HepG2 (cell line): ENCODE results near the gene TPD52L2. TPM values are rescaled to one million over a fixed set of nuclear protein-coding genes. Genes with fewer than 3 reads are reported as not detected.

Experiments
- BCL3 ChIP-seq: sonication (generic); formaldehyde crosslinking; IDR thresholded peaks from 2 replicates; pipeline ENCODE4 v1.5.1; 2020; ENCODE audit warnings: mild to moderate bottlenecking, missing genetic modification reagents, moderate library complexity
- DMAP1 ChIP-seq: IDR thresholded peaks from 2 replicates; pipeline ENCODE4 v1.6.1; 2016
- MTA3 ChIP-seq: sonication (generic); formaldehyde crosslinking; IDR thresholded peaks from 2 replicates; pipeline ENCODE4 v1.4.0; 2020; ENCODE audit warnings: missing genetic modification reagents
- PRDM4 ChIP-seq: sonication (generic); formaldehyde crosslinking; IDR thresholded peaks from 2 replicates; pipeline ENCODE4 v1.9.0; 2021; ENCODE audit warnings: missing genetic modification reagents, borderline replicate concordance
- REST ChIP-seq, 2 experiments: IDR thresholded peaks; 2 replicates each; pipeline ENCODE4 v1.6.1; 2011 to 2012; ENCODE audit warnings: low read length in 2 of 2, borderline replicate concordance in 1 of 2, low read depth in 1 of 2, mild to moderate bottlenecking in 1 of 2, moderate library complexity in 1 of 2
- SIN3B ChIP-seq: fragments of 150-350 bp; IDR thresholded peaks from 2 replicates; pipeline ENCODE4 v1.6.1; 2014; ENCODE audit warnings: low read length
- ZNF776 ChIP-seq: sonication (generic); formaldehyde crosslinking; IDR thresholded peaks from 2 replicates; pipeline ENCODE4 v1.4.0; 2020; ENCODE audit warnings: mild to moderate bottlenecking, missing genetic modification reagents
- ZSCAN21 ChIP-seq: sonication (generic); formaldehyde crosslinking; IDR thresholded peaks from 2 replicates; pipeline ENCODE4 v1.8.0; 2022; ENCODE audit warnings: mild to moderate bottlenecking, missing genetic modification reagents, moderate library complexity, borderline replicate concordance
- polyA plus RNA-seq, 8 experiments: library from polyadenylated mRNA; depleted of rRNA in 3 of 8; stranded (reverse) in 7 of 8; unstranded in 1 of 8; fragments of >200 nt; fragmentation: Illumina TruSeq in 4 of 8; extraction: Trizol in 4 of 8; gene quantifications; 2 replicates each; pipeline versions ENCODE4 v1.2.1 to v1.2.3, GENCODE V29; 2011 to 2016; ENCODE audit warnings: low read depth in 4 of 8, missing spikeins in 1 of 8, mixed read lengths in 1 of 8; ENCODE audit not compliant: insufficient read depth in 1 of 8
- total RNA-seq, 5 experiments: library from RNA; depleted of rRNA; stranded (reverse); fragments of >200 nt; fragmentation: Illumina TruSeq; extraction: Trizol; gene quantifications; 2 replicates each; pipeline ENCODE4 v1.2.3, GENCODE V29; 2016; ENCODE audit warnings: low read depth in 1 of 5
- TF ChIP-seq, protein P1 (sequence below): sonication (generic); formaldehyde crosslinking; IDR thresholded peaks from 2 replicates; pipeline ENCODE4 v1.4.0; 2020; ENCODE audit warnings: mild to moderate bottlenecking, missing genetic modification reagents
- TF ChIP-seq, protein P2 (sequence below): sonication (generic); formaldehyde crosslinking; IDR thresholded peaks from 2 replicates; pipeline ENCODE4 v1.5.1; 2020; ENCODE audit warnings: mild to moderate bottlenecking, missing genetic modification reagents

Gene TPD52L2
- total and polyA plus RNA-seq, 2 of the 13 experiments (the other 11 are each of a cell fraction or from before 2014, with no cell fraction given) = 156 to 184 TPM

DNA sequence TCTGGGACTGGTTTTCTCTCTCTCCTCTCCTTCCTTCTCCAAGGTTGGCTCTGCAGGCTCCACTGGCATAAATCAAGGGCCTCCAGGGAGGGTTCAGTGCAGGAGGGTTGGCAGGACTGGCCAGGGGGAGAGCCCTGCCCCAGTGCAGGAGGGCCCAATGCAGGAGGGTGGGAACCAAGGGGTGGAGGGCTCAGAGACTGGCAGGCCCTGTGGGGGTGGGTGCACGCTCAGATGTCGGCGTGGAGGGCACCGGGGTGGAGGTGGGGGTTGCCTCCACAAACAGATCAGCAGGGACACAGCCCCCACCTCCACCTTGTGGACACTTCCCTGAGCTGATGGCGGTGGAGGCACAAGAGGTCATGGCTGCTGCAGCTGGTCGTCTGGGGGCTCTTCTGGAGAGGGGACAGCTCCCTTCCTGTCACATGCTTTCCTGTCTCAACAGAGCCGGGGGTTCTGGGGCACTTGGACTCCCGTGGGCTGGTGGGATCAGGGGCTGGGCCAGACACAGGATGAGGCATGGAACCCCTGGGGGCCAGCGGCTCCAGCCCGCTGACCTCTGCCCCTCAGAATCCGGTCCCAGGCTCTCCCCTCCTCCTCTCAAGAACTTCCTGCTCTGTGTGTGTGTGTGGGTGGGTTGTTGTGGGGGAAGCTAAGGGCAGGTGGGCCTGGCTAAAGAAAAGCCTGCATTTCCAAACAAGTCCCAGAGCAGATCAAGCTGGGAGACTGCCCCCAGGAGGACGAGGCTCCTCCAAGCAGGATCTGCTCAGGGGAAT lies 6.5 kb upstream of the TPD52L2 start (continued):
- 0 out of 2 replicates have a peak, but pooled peaks have one; percentile 30 for TF ChIP-seq PRDM4 (CRISPR knock-in tag)
- peak; percentile 76; the same call in 1 of the 2 replicates for TF ChIP-seq BCL3 (CRISPR knock-in tag)
- peak; percentile 60; the same call in 1 of the 2 replicates for TF ChIP-seq ZSCAN21 (CRISPR knock-in tag)
- peak; percentile 61; the same call in 1 of the 2 replicates for TF ChIP-seq DMAP1 (CRISPR knock-in tag)
- no peak for TF ChIP-seq ZNF776
- TF ChIP-seq, protein P1, sequence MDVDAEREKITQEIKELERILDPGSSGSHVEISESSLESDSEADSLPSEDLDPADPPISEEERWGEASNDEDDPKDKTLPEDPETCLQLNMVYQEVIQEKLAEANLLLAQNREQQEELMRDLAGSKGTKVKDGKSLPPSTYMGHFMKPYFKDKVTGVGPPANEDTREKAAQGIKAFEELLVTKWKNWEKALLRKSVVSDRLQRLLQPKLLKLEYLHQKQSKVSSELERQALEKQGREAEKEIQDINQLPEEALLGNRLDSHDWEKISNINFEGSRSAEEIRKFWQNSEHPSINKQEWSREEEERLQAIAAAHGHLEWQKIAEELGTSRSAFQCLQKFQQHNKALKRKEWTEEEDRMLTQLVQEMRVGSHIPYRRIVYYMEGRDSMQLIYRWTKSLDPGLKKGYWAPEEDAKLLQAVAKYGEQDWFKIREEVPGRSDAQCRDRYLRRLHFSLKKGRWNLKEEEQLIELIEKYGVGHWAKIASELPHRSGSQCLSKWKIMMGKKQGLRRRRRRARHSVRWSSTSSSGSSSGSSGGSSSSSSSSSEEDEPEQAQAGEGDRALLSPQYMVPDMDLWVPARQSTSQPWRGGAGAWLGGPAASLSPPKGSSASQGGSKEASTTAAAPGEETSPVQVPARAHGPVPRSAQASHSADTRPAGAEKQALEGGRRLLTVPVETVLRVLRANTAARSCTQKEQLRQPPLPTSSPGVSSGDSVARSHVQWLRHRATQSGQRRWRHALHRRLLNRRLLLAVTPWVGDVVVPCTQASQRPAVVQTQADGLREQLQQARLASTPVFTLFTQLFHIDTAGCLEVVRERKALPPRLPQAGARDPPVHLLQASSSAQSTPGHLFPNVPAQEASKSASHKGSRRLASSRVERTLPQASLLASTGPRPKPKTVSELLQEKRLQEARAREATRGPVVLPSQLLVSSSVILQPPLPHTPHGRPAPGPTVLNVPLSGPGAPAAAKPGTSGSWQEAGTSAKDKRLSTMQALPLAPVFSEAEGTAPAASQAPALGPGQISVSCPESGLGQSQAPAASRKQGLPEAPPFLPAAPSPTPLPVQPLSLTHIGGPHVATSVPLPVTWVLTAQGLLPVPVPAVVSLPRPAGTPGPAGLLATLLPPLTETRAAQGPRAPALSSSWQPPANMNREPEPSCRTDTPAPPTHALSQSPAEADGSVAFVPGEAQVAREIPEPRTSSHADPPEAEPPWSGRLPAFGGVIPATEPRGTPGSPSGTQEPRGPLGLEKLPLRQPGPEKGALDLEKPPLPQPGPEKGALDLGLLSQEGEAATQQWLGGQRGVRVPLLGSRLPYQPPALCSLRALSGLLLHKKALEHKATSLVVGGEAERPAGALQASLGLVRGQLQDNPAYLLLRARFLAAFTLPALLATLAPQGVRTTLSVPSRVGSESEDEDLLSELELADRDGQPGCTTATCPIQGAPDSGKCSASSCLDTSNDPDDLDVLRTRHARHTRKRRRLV (CRISPR knock-in tag) = no peak
- no peak for TF ChIP-seq MTA3 (CRISPR knock-in tag)
- no peak for TF ChIP-seq SIN3B
- TF ChIP-seq REST (IDR thresholded peaks at IDR 0.05; ENCODE audit: borderline replicate concordance in 1 of 2, low read depth in 1 of 2, low read length in 2 of 2) = 0 out of 4 replicates have a peak, but pooled peaks of 1 of the 2 experiments have one; percentile 18
- TF ChIP-seq, protein P2, sequence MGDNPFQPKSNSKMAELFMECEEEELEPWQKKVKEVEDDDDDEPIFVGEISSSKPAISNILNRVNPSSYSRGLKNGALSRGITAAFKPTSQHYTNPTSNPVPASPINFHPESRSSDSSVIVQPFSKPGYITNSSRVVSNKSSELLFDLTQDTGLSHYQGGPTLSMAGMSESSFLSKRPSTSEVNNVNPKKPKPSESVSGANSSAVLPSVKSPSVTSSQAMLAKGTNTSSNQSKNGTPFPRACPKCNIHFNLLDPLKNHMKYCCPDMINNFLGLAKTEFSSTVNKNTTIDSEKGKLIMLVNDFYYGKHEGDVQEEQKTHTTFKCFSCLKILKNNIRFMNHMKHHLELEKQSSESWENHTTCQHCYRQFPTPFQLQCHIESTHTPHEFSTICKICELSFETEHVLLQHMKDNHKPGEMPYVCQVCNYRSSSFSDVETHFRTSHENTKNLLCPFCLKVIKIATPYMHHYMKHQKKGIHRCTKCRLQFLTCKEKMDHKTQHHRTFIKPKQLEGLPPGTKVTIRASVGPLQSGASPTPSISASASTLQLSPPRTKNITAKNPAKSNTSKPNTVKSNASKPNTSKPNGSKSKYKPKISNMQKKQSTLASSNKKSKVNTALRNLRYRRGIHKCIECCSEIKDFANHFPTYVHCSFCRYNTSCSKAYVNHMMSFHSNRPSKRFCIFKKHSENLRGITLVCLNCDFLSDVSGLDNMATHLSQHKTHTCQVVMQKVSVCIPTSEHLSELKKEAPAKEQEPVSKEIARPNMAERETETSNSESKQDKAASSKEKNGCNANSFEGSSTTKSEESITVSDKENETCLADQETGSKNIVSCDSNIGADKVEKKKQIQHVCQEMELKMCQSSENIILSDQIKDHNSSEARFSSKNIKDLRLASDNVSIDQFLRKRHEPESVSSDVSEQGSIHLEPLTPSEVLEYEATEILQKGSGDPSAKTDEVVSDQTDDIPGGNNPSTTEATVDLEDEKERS (CRISPR knock-in tag) = peak; percentile 52; the same call in 1 of the 2 replicates
